Esophagus muscularis mucosa (tissue), 4 donors: ENCODE measurements around the gene PTPN23.

ENCODE experiments used
- EP300 ChIP-seq: sonication (generic); formaldehyde crosslinking; IDR thresholded peaks from one replicate; pipeline ENCODE4 v1.6.1; 2017; ENCODE audit warnings: antibody characterized with exemption
- POLR2A ChIP-seq: fragments of 450-650 bp; IDR thresholded peaks from one replicate; pipeline ENCODE4 v1.6.1; 2017; ENCODE audit warnings: antibody characterized with exemption, moderate library complexity, mild to moderate bottlenecking, low read depth
- POLR2AphosphoS5 ChIP-seq, 2 donors: sonication (generic); formaldehyde crosslinking; IDR thresholded peaks; one replicate each; pipeline ENCODE4 v1.6.1; 2017; ENCODE audit warnings: antibody characterized with exemption in 2 of 2
- TF ChIP-seq, protein P1 (sequence below), 3 experiments: fragments of 200-600 bp in 2 of 3; fragments of 450-650 bp in 1 of 3; sonication (generic) in 2 of 3; IDR thresholded peaks; one replicate each; pipeline ENCODE4 v1.5.1; 2017 to 2019; ENCODE audit warnings: antibody characterized with exemption in 3 of 3, mild to moderate bottlenecking in 2 of 3, moderate library complexity in 1 of 3

- TF ChIP-seq, protein P1, sequence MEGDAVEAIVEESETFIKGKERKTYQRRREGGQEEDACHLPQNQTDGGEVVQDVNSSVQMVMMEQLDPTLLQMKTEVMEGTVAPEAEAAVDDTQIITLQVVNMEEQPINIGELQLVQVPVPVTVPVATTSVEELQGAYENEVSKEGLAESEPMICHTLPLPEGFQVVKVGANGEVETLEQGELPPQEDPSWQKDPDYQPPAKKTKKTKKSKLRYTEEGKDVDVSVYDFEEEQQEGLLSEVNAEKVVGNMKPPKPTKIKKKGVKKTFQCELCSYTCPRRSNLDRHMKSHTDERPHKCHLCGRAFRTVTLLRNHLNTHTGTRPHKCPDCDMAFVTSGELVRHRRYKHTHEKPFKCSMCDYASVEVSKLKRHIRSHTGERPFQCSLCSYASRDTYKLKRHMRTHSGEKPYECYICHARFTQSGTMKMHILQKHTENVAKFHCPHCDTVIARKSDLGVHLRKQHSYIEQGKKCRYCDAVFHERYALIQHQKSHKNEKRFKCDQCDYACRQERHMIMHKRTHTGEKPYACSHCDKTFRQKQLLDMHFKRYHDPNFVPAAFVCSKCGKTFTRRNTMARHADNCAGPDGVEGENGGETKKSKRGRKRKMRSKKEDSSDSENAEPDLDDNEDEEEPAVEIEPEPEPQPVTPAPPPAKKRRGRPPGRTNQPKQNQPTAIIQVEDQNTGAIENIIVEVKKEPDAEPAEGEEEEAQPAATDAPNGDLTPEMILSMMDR (IDR thresholded peaks at IDR 0.05): no peak
- no peak for TF ChIP-seq POLR2AphosphoS5 (IDR thresholded peaks at IDR 0.05)
- TF ChIP-seq POLR2A: no peak
- no peak for TF ChIP-seq EP300
Observed at GRCh38 chr3:47378869-47379268, 2.0 kb upstream of the PTPN23 start.
